Ovary (tissue), 3 donors: ENCODE measurements around the gene VCP.

Source experiments
- POLR2A ChIP-seq: fragments of 450-650 bp; IDR thresholded peaks from one replicate; pipeline ENCODE4 v1.6.1; 2017; ENCODE audit warnings: antibody characterized with exemption, mild to moderate bottlenecking, moderate library complexity
- TF ChIP-seq, protein P1 (sequence below), 3 donors: fragments of 450-650 bp in 2 of 3; fragments of 200-600 bp in 1 of 3; IDR thresholded peaks; one replicate each; pipeline versions ENCODE4 v1.5.1 to v1.8.0; 2016 to 2022; ENCODE audit warnings: antibody characterized with exemption in 3 of 3, mild to moderate bottlenecking in 1 of 3
- donor health status: DM: no; HTN: no; CAD: no.

DNA sequence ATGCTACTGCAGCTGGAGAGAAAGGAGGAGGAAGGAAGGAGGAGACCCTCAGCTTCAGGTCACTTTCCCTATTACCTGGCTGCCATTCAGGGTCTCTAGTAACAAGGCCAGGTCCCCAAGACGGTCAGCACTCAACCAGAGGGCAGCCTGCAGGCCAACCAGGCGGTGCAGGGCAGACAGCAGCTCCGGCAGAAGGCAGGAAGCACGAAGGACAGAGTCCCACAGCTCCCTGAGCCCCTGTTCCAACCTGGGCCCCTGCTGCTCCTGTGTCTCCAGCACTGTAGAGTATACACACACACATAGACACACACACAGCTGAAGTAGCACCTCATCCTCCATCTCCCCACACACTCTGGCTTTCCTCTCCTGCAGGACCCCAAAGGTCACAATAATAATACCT lies 5.6 kb upstream of the VCP start:
- TF ChIP-seq POLR2A: no peak
- TF ChIP-seq, protein P1, sequence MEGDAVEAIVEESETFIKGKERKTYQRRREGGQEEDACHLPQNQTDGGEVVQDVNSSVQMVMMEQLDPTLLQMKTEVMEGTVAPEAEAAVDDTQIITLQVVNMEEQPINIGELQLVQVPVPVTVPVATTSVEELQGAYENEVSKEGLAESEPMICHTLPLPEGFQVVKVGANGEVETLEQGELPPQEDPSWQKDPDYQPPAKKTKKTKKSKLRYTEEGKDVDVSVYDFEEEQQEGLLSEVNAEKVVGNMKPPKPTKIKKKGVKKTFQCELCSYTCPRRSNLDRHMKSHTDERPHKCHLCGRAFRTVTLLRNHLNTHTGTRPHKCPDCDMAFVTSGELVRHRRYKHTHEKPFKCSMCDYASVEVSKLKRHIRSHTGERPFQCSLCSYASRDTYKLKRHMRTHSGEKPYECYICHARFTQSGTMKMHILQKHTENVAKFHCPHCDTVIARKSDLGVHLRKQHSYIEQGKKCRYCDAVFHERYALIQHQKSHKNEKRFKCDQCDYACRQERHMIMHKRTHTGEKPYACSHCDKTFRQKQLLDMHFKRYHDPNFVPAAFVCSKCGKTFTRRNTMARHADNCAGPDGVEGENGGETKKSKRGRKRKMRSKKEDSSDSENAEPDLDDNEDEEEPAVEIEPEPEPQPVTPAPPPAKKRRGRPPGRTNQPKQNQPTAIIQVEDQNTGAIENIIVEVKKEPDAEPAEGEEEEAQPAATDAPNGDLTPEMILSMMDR (IDR thresholded peaks at IDR 0.05): no peak
